GM18499 (cell line): ENCODE data around the gene RHBDL1.

ENCODE experiments used
- ATAC-seq: cut with Tn5 transposase; IDR thresholded peaks from one replicate; pipeline ENCODE4 v1.9.1; 2021; ENCODE audit warnings: moderate number of reproducible peaks; ENCODE audit not compliant: insufficient read depth, unreplicated experiment

RHBDL1 gene

DNA sequence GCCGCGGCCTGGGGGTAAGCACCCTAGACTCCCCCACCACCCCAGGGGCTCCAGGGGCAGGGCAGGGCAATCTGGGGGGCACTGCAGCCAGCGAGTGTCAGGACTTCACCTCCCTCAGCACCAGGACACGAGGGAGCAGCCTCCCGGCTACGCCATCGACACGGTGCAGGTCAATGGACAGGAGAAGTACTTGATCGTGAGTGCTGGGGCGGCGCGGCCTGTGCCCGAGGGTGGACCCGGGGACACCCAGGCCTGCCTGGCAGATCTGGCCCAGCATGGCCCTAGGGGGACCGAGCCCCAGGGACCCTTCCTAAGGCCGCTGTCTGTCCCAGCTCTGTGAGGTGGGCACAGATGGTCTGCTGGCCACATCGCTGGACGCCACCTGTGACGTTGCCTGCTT, 3.1 kb upstream of the RHBDL1 start:
- ATAC-seq, result no peak

DNA sequence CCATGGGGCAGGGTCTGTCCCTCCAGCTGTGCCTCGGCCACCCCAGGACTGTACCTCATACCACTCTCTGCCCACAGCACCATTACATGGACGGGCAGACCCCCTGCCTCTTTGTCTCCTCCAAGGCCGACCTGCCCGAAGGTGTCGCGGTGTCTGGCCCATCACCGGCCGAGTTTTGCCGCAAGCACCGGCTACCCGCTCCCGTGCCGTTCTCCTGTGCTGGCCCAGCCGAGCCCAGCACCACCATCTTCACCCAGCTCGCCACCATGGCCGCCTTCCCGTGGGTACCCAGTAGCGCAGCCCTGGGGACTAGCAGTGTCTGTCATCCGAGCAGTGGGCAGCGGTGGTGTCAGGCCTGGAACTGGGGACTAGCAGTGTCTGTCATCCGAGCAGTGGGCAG, 2.6 kb upstream of the RHBDL1 start:
- no peak for ATAC-seq

DNA sequence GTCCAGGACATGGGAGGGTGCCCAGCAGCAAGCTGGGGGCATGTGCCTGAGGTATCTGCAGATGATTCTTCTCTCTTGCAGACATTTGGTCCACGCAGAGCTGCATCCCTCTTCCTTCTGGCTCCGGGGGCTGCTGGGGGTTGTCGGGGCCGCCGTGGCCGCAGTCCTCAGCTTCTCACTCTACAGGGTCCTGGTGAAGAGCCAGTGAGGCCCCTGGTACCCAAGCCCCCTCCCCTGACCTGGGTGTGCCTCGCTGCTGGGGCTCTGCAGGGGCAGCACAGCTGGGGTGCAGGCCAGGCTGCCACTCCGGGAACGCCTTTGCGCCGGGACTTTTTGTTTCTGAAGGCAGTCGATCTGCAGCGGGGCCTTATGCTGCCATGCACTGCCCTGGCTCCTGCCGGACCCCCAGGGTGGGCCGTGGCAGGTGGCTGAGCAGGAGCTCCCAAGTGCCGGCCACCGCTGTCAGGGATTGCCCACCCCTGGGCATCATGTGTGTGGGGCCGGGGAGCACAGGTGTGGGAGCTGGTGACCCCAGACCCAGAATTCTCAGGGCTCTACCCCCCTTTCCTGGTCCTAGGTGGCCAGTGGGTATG, 2.0 kb upstream of the RHBDL1 start:
- ATAC-seq, result no peak

DNA sequence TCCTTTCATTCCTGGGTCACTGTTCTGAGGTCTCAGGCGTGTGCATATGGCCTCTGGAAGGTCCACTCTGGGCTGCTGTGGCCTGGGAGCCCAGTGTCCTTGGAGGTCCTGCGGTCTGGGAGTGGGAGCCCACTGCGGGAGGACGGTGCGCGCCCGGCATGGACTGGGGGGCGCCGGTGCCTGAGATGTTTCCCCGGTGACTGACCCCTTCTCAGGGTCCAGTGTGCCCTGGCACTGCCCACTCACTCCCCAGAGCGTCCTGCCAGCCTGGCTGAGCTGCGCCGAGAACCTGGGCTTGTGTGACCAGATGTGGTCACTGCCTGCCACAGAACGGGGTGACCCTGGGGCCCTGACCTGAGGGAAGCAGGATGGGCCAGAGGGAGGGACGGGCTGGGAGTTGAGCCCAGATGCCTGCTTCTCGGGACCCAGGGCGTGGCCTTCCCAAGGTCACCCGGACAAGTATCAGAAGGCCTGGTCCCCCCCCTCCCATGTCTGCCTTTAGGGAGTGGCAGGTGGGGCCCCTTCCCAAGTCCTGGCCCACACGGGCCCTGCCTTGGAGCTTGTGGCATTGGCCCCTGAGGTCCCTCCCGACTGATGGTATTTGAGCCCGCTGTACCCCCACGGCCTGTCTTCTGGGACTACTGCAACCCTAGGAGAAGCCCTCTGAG, 1.1 kb upstream of the RHBDL1 start:
- no peak for ATAC-seq

DNA sequence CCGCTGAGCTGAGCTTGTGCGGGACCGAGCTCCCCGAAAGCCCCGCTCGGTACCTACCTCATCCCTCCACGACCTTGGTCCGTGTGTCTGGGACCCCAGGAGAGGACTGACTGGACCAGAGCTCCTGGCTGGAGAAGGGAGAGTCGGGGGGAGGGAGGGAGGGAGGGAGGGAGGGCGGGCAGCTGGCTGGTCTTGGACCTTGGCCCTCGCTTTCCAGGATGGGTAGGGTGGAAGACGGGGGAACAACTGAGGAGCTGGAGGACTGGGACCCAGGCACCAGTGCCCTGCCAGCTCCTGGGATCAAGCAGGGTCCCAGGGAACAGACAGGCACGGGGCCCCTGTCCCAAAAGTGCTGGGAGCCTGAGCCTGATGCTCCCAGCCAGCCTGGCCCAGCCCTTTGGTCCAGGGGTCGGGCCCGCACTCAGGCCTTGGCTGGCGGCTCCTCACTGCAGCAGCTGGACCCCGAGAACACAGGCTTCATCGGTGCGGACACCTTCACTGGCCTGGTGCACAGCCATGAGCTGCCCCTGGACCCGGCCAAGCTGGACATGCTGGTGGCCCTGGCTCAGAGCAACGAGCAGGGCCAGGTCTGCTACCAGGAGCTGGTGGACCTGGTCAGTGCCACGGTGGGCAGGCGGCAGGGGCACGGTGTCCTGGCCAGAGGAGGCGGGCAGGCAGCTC, 553 bp downstream of the RHBDL1 start:
- no peak for ATAC-seq

DNA sequence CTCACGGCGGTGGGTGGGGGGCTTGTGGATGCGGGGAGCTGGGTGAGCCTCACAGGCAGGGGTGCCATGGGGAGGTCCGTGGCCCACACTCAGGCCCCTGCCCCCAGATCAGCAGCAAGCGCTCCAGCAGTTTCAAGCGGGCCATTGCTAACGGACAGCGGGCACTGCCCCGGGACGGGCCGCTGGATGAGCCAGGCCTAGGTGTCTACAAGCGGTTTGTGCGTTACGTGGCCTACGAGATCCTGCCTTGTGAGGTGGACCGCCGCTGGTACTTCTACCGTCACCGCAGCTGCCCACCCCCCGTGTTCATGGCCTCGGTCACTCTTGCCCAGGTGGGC, 1.1 kb downstream of the RHBDL1 start:
- ATAC-seq, result no peak

DNA sequence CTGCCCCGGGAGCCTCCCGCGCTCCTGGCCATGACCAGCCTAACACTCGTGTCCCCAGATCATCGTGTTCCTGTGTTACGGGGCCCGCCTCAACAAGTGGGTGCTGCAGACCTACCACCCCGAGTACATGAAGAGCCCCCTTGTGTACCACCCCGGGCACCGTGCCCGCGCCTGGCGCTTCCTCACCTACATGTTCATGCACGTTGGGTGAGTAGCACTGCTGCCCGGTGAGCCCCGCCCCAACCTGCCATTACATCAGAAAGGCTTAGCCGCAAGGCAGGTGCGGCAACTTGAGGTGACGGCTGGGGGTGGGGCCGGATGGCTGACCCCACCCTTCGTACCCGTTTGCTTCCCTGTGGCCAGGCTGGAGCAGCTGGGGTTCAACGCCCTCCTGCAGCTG, 1.4 kb downstream of the RHBDL1 start:
- ATAC-seq, result no peak

DNA sequence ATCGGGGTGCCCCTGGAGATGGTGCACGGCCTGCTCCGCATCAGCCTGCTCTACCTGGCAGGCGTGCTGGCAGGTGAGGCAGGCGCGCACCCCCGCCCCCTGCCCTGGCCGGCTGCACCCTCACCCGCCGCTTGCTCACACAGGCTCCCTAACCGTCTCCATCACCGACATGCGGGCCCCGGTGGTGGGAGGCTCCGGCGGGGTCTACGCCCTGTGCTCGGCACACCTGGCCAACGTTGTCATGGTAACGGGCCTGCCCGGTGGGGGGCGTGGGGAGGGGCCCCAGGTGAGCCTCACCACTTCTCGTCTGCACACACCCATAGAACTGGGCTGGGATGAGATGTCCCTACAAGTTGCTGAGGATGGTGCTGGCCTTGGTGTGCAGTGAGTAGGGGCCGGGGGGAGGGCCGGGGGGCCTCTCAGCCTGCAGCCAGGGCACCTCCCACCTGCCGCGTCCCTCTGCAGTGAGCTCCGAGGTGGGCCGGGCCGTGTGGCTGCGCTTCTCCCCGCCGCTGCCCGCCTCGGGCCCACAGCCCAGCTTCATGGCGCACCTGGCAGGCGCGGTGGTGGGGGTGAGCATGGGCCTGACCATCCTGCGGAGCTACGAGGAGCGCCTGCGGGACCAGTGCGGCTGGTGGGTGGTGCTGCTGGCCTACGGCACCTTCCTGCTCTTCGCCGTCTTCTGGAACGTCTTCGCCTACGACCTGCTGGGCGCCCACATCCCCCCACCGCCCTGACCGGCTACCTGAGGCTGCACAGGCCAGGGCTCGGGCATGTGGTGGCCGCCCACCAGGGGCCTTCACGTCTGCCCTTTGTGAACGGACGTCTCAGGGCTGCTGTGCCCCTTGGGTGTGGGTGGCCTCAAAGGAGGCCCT, 2.1 kb downstream of the RHBDL1 start:
- ATAC-seq, result no peak

DNA sequence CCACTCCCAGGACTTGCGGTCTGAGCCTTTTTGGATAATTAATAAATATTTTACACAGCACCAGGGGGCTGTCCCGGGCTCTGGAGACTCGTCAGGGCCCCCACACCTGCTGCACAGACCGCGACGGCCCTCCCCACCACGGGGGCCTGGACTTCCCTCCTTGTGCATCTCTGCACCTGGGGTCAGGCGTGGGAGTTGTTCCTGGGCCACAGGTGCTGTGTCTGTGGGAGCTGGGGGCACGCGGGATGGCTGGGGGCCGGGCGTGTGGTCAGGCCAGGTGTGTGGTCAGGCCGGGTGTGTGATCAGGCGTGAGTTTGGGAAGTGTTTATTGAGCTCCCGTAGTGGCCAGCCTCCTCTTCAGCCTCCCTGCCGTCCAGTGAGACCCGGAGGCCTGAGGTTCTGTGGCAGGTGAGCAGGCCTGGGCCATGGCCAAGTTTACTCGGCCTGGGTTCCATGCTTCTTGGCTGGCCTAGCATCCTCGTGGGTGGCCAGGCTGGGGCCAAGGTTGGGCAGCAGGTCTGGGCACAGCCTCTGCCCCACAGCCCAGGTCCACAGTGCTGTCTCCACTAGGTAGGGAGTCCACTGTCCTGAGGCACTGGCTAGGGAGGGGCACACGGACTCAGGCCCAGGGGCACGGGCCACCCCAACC, 2.9 kb downstream of the RHBDL1 start:
- ATAC-seq, result no peak

DNA sequence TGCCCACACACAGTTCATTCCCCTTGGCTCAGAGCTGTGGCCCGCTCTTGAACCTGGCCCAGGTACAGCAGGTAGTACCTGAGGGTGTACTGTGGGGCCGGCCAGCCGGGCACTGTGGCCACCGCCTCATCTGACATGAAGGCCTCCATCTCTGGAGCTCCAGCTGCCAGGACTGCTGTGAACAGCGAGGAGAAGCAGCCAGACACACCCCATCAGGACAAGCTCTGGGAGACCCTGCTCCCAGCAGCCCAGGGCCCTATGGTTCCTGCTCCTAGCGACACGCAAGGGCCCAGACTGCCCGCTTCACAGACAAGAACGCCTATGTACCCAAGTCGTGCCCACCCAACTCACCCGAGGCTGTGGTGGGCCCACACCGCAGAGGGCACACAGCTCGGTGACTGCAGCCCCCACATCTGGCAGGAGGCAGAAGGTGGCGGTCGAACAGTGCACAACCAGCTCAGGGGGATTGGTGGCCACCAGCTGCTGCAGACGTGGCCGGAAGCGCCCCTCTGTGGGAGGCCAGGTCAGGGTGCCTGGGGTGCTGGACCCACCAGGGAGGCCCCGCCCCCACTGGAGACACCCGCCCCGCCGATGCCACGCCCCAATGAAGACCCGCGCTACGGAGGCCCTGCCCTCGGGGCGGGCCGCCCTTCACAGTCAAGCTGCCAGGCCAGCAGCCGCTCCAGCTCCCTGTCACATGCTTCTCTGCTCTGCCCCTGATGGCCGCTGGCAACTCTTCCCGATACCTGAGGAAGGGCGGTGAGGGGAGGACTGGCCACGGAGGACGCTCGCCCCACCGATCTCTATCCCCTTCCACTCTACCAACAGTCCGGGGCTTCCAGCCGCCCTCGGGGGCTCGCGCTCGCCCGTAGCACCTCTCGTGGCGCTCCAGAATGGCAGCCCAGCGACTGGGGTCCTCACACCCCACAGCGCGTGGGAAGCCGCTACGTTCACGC, 3.7 kb downstream of the RHBDL1 start:
- ATAC-seq, result no peak

DNA sequence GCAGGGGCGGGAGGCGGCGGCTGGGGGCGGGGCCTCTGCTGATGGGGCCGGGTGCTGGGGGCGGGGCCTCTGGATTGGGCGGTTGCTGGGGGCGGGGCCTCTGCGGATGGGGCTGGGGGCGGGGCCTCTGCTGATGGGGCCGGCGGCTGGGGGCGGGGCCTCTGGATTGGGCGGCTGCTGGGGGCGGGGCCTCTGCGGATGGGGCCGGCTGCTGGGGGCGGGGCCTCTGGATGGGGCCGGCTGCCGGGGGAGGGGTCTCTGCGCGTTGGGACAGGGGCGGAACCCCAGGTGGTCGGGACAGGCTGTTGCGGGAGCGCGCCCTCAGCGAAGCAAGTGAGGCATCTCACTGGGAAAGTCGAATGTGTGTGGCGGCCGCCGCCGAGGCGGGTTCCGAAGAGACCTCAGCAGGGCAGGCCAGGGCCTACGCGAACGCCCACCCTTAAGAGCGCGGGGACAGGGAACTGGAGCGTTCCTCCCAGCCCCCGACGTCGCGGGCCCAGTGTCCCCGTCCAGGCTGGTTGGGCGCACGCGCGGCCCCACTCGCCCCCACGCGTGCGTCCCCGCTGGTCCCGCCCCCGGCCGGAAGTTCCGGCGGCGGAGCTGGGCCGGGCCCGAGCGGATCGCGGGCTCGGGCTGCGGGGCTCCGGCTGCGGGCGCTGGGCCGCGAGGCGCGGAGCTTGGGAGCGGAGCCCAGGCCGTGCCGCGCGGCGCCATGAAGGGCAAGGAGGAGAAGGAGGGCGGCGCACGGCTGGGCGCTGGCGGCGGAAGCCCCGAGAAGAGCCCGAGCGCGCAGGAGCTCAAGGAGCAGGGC, 4.5 kb downstream of the RHBDL1 start, which contains the start of gene STUB1:
Gene STUB1, plus strand, starts transcription at position 597 of the 811 bp plus-strand sequence. Its CDS starts 116 bp downstream, at position 713.
- ATAC-seq, result no peak

DNA sequence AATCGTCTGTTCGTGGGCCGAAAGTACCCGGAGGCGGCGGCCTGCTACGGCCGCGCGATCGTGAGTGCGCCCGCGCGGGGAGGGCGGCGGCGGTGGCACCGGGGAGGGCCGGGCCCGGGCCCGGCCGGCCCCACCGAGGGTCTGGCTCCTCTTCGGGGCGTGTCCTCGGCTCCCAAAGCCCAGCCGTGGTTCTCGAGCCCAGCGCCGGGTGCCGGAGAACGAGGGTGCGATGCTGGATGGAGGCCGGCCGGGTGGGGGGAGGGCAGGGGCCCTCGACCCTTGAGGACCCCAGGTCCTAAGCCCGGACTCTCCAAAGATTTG, 5.1 kb downstream of the RHBDL1 start:
- ATAC-seq, result no peak

DNA sequence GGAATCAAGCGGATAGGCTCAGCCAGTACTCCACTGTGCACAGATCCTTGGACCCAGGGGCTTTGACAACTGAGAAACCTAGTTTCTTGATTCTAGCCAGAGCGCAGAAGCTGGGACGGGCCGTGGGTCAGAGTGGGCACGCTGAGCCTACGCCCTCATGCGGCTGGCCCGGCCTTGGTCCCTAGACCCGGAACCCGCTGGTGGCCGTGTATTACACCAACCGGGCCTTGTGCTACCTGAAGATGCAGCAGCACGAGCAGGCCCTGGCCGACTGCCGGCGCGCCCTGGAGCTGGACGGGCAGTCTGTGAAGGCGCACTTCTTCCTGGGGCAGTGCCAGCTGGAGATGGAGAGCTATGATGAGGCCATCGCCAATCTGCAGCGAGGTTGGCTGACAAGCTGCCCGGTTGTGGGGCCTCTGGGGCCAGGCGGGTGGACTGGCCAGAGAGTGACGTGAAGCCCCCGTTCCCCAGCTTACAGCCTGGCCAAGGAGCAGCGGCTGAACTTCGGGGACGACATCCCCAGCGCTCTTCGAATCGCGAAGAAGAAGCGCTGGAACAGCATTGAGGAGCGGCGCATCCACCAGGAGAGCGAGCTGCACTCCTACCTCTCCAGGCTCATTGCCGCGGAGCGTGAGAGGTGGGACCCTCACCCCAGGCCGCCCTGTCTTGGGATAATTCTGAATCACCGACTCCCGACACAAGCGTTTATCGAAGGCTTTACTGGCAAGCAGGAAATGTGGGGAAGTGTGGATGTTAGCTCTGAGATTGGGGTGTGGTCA, 5.7 kb downstream of the RHBDL1 start:
- no peak for ATAC-seq

DNA sequence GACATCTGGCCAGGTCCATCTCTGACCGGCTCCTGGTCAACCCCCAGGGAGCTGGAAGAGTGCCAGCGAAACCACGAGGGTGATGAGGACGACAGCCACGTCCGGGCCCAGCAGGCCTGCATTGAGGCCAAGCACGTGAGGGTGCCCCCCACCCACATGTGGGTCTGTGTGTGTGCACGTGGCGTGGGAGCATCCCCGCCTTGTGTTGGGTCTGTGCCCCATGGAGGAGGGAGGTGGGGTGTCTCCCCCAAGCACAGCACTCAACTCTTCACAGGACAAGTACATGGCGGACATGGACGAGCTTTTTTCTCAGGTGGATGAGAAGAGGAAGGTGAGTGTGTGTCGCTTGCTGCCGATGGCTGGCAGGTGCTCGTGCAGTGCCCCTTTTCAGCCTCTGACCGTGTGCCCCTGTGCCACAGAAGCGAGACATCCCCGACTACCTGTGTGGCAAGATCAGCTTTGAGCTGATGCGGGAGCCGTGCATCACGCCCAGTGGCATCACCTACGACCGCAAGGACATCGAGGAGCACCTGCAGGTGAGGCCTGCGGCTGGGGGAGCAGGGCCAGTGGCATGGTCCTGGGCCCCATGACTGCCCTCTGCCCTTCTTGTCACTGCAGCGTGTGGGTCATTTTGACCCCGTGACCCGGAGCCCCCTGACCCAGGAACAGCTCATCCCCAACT, 6.4 kb downstream of the RHBDL1 start:
- ATAC-seq, result no peak

DNA sequence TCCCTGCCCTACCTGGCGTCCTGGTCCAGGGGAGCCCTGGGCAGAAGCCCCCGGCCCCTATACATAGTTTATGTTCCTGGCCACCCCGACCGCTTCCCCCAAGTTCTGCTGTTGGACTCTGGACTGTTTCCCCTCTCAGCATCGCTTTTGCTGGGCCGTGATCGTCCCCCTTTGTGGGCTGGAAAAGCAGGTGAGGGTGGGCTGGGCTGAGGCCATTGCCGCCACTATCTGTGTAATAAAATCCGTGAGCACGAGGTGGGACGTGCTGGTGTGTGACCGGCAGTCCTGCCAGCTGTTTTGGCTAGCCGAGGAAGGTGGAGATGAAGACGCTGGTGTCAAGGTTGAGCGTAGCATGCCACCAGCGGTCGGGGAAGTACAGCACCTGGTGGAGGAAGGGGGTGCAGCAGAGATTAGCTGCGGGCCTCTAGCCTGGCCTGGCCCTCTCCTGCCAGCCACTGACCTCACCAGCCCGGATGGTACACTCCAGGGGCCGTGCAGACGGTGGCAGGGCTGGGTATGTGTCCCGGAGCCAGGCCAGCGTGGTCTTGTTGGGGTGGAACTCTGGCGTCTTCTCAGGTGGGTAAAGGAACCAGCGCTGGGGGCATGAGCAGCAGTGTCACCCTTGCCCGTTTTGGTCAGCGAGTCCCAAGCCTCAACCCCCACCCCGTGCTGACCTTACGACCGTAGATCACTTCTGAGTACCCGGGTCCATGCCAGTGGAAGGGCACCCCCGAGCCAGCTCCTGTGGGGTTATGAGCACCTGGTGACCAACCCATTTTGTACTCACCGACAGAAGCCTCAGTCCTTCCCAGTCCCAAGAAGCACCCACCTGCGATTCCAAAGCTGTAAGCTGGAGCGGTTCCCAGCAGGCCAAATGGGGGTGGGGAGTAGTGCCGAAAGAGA, 7.3 kb downstream of the RHBDL1 start:
- no peak for ATAC-seq

DNA sequence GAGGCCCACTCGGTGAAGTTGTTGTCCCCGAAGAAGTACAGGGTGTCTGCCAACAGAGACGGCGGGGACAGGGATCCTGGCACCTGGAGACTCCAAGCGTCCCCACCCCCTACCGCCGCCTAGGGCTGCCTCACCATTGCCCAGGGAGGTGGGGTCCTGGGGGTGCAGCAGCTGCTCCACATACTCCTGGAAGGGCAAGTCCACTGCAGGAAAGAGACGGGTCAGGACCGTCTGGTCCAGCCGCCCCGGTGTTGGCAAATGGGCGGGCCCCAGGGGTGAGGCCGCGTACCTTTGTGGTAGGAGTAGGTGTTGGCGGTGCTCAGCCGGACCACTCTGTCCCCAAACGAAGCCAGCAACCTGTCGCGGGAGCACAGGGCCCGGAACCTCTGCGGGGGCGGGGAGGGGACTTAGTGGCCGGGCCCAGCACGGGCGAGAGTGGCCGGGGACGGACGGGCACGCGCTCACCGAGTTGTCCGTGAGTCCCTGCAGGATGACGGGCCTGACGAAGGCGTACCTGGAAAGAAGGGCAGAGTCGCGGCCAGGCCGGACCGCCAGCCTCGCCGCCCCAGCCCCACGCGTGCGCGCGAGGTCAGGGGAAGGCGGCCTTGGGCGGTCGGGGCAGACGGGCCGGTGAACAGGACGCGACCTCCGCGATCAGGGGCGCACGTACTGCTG, 8.1 kb downstream of the RHBDL1 start:
- no peak for ATAC-seq
